Measurements from ENCODE around the gene MRPL51.

GRCh38 chr12:6532051-6532926 is 39.2 kb upstream of the MRPL51 start:
- TF ChIP-seq POLR2AphosphoS5 (IDR thresholded peaks at IDR 0.05; ENCODE audit: low read depth, low read length) (no peak), TAF1 (IDR thresholded peaks at IDR 0.05; ENCODE audit: low read depth, low read length) (0 out of 2 replicates have a peak, but pooled peaks have one; percentile 9)
